CD4-positive, alpha-beta T cell treated with Interferon gamma for 1 hour (primary cell): ENCODE measurements around the gene MT1B.

Source experiments
- DNase-seq: peaks from one replicate; pipeline ENCODE4 v3.0.0-alpha.2; 2020

The MT1B gene

GRCh38 chr16:56651586-56651985 is at the start of gene MT1B:
TSS of gene MT1B (plus strand) at chr16:56651886. CDS start at chr16:56651954, 68 bp downstream.
- no peak for DNase-seq

GRCh38 chr16:56603589-56603988 is 48.1 kb upstream of the MT1B start:
- DNase-seq = peak; percentile 18

GRCh38 chr16:56604966-56605365 is 46.7 kb upstream of the MT1B start:
- DNase-seq = no peak

- no peak for DNase-seq
Observed at GRCh38 chr16:56605475-56605874, 46.2 kb upstream of the MT1B start.

GRCh38 chr16:56606071-56606475 is 45.6 kb upstream of the MT1B start:
- no peak for DNase-seq

- DNase-seq = no peak
Observed at GRCh38 chr16:56606476-56607108, 45.1 kb upstream of the MT1B start.

GRCh38 chr16:56607109-56607618 is 44.5 kb upstream of the MT1B start:
- no peak for DNase-seq

GRCh38 chr16:56607675-56608042 is 44.0 kb upstream of the MT1B start:
- no peak for DNase-seq

- peak; percentile 84 for DNase-seq
Observed at GRCh38 chr16:56608043-56608875, 43.4 kb upstream of the MT1B start, which contains the start of gene MT2A. TSS of gene MT2A (plus strand) at chr16:56608584. CDS start at chr16:56608656, 72 bp downstream.

- DNase-seq = no peak
Observed at GRCh38 chr16:56608876-56609462, 42.7 kb upstream of the MT1B start.

- peak; percentile 70 for DNase-seq
Observed at GRCh38 chr16:56609463-56609921, 42.2 kb upstream of the MT1B start.

- peak; percentile 68 for DNase-seq
Observed at GRCh38 chr16:56610017-56610608, 41.6 kb upstream of the MT1B start.

- no peak for DNase-seq
Observed at GRCh38 chr16:56610609-56611111, 41.0 kb upstream of the MT1B start.

GRCh38 chr16:56611281-56611833 is 40.3 kb upstream of the MT1B start:
- DNase-seq = no peak

GRCh38 chr16:56613706-56614105 is 38.0 kb upstream of the MT1B start:
- DNase-seq = no peak

- DNase-seq = no peak
Observed at GRCh38 chr16:56614549-56614991, 37.1 kb upstream of the MT1B start.

- no peak for DNase-seq
Observed at GRCh38 chr16:56615353-56615752, 36.3 kb upstream of the MT1B start.

GRCh38 chr16:56616608-56617211 is 35.0 kb upstream of the MT1B start:
- no peak for DNase-seq

- no peak for DNase-seq
Observed at GRCh38 chr16:56617212-56618085, 34.2 kb upstream of the MT1B start.

- DNase-seq = no peak
Observed at GRCh38 chr16:56618138-56618537, 33.5 kb upstream of the MT1B start.

- no peak for DNase-seq
Observed at GRCh38 chr16:56620339-56620897, 31.3 kb upstream of the MT1B start.
